HG02981 (cell line): ENCODE measurements around the gene DEF6.

Experiments
- ATAC-seq: cut with Tn5 transposase; IDR thresholded peaks from one replicate; pipeline ENCODE4 v1.9.1; 2021; ENCODE audit warnings: mild to moderate bottlenecking, moderate library complexity; ENCODE audit not compliant: unreplicated experiment

Gene DEF6

DNA sequence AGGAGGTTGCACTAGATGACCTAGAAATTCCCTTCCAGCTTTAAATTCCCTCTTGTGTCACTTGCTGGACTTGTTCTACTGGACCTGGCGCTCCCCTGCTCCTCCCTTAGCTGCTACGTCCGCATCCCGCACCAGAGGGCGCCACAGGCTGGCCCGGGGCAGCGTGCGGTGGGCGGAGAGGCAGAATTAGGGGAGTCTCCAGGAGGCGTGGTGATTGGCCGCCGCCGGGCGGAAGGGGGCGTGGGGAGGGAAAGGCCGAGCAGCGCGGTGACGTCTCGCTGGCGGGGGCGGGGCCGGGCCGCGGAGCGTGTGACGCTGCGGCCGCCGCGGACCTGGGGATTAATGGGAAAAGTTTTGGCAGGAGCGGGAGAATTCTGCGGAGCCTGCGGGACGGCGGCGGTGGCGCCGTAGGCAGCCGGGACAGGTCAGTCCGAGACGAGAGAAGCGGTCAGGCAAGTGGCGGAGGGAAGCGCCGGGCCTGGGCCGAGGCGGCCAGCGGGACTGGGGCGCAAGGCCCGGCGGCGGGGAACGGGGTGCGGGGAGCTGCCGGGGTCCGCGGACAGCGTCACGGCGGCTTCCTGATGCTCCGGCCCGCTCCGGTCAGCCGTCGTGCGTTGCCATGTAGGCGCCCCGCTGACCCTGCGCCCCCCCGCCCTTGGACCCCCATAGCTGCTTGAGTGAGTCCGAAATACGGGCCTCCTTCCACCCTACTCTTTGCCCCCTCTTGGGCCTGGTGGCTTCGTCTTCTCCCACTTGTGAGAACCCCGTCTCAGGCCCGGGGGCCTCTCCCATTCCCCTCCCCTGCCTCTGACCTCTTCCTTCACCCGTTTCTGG is 44.9 kb downstream of the DEF6 start, which contains the start of gene PPARD:
Gene PPARD (plus strand): TSS at position 301 of the 834 bp plus-strand sequence. CDS start 68,530 bp downstream, outside the sequence.
- peak; percentile 94 for ATAC-seq

GRCh38 chr6:35343092-35343834 is 45.6 kb downstream of the DEF6 start:
- ATAC-seq: no peak

- no peak for ATAC-seq
Observed at GRCh38 chr6:35343835-35344550, 46.4 kb downstream of the DEF6 start.

DNA sequence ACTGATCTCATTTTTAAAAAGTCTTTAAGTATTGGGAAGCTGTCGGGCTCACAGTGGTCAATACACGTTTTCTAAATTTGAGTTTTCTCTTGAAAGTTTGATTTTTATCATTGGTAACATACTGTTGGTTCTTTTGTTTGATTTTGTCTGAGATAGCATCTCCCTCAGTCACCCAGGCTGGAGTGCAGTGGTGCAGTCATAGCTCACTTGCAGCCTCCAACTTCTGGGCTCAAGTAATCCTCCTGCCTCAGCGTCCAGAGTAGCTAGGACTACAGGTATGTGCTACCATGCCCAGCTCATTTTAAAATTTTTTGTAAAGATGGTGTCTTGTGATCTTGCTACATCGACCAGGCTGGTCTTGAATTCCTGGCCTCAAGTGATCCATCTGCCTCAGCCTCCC is 53.8 kb downstream of the DEF6 start:
- ATAC-seq: no peak

- ATAC-seq: no peak
Observed at GRCh38 chr6:35352735-35353134, 55.1 kb downstream of the DEF6 start.

- ATAC-seq: no peak
Observed at GRCh38 chr6:35354361-35355135, 56.9 kb downstream of the DEF6 start.

GRCh38 chr6:35356391-35356790 is 58.8 kb downstream of the DEF6 start:
- no peak for ATAC-seq

GRCh38 chr6:35357677-35358076 is 60.1 kb downstream of the DEF6 start:
- ATAC-seq: no peak

- no peak for ATAC-seq
Observed at GRCh38 chr6:35358086-35358485, 60.5 kb downstream of the DEF6 start.

- ATAC-seq: no peak
Observed at GRCh38 chr6:35359346-35359743, 61.7 kb downstream of the DEF6 start.

DNA sequence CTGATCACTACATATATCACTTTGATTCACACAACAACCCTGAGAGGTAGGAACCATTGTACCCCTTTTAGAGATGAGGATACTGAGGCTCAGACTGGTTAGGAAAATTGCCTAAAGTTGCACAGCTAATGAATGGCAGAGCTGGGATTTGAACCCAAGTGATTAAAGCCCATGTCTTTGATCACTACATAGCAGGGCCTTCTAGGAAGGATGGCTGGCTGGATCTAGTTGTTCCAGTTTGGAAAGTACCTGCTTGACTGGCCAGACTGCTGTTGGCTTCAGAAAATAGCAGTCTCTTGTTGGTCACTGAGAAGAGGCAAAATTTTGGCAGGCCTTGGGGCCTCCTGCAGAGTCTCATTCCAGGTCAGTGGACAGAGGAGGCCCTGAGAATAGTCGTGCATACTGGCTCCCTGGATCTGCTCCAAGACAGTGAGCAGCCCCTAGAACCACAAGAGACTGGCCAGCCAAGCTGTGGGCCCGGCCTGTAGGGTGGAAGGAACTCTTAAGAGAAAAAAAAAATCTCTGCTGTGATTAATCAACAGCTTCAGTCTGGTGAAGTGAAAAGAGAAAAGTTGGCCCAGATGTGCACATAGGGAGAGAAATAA is 62.2 kb downstream of the DEF6 start:
- ATAC-seq: no peak

GRCh38 chr6:35360349-35361138 is 62.9 kb downstream of the DEF6 start:
- no peak for ATAC-seq

DNA sequence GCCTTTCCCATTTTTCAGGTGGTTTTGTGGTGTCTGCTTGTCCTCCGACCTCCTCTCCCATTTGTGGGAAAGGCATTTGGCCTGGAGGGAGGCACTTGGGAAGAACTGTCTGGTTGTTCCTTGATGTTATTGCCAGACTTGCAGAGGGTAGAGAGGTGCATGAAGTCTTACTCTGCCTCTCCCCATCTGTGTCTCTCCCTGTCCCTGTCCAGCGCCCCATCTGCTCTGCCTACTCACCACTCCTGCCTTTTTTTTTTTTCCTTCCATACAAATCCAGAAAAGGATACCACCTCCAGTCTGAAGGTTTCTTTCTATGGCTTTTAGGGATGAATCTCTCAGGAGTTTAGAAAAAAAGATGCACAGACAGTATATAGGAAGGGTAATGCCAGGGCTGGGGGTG is 64.6 kb downstream of the DEF6 start:
- ATAC-seq: no peak

GRCh38 chr6:35363293-35363750 is 65.7 kb downstream of the DEF6 start:
- no peak for ATAC-seq

DNA sequence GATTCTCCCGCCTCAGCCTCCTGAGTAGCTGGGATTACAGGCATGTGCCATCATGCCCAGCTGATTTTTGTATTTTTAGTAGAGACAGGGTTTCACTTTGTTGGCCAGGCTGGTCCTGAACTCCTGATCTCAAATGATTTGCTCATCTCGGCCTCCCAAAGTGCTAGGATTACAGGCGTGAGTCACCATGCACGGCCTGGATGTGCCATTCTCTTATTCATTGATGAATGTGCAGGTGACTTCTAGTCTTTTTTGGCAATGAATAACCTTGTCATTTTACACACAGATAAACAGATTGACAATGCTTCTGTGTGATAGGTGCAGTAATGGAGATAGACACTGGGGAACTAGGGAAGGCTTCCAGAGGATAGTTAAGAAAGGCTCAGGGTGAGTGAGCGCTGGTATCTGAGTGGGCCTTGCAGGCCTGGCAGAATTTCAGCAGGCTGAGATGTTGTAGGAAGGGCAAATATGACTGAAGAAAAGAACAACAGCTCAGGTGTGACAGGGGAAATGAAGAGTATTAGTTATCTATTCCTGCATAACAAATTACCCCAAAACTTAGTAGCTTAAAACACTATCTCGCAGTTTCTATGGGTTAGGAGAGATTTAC is 68.1 kb downstream of the DEF6 start:
- ATAC-seq: no peak

DNA sequence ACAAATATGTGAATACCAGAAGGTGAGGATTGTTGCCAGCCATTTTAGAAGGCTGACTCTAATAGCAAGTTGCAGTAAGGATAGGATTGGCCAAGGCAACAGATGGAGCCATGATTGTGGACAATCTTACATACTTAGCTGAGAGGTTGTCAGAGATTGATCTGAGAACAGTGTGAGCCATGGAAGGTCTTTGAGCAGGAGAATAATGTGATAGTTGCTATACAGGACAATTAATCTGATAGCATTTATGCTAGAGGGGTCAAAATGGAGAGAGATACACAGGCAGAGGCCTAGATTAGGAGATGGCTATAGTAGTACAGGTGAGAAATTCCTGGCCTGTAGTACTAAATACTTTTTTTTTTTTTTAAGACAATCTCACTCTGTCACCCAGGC is 68.6 kb downstream of the DEF6 start:
- ATAC-seq: no peak

GRCh38 chr6:35367646-35368037 is 70.0 kb downstream of the DEF6 start:
- ATAC-seq: no peak

DNA sequence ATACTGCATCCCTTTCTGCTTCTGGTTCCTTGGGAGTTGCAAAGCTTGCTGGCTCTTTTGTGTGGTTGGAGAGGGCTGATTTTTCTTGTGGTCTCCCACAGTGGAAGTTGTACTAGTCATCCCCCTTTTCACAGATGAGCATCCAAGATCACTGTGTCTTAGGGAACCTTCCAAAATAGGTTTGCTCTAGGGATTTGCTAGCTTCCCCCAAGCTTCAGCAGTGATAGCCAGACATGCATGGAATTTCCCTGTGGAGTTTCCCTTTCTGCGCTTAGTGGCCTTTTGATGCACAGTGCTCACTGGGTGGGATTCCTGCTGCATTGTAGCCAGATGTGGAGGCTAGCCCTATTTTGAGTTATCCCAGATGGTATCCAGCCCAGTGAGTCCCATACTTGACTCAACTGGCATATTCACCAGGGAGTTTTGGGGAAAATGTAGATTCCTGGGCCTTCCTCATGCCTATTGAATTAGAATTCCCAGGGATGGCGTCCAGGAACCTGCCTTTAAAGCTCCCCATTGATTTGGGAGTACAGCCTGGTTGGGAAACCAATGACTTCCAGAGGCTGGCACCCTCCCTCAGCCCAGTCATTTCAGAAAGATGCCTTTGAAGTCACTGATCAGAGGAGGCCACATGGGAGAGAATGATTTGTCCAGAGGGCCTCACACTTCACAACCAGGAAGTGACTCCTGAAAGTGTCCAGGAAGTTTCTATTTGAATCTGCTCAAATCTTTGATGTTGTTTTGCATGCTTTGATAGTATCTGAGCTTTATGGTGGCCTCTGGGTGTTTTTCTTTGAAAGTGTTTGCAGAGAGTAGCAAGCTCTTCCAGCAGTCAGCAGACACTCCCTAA is 70.6 kb downstream of the DEF6 start:
- ATAC-seq: no peak
